ENCODE results near the gene KRTAP1-4.
A peak's percentile ranks its signal among the peaks of the same experiment; 100 is the strongest.
"Not testable (repeated sequence)": the region's sequence is repeated elsewhere in the genome, so short reads cannot be mapped to it uniquely, and the experiment has no call there.

KRTAP1-4 gene, protein sequence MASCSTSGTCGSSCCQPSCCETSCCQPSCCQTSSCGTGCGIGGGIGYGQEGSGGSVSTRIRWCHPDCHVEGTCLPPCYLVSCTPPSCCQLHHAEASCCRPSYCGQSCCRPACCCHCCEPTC

DNA sequence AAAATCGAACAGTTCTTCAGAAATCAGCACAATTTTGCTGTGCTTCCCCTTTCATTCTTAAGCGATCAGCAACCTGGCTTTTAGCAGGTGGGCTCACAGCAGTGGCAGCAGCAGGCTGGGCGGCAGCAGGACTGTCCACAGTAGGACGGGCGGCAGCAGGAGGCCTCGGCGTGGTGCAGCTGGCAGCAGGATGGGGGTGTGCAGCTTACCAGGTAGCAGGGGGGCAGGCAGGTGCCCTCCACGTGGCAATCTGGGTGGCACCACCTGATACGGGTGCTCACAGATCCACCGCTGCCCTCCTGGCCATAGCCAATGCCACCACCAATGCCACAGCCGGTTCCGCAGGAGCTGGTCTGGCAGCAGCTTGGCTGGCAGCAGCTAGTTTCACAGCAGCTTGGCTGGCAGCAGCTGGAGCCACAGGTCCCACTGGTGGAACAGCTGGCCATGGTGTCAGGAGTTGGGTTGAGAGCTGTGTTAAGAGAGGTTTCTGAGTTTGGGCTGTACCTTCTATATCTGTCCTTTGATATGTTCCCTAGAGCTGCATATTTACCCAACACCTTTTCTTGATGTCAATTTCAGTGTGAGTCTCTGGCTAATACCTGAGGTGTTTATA, at the start of gene KRTAP1-4:
KRTAP1-4 (minus strand) TSS at position 563 of the 613 bp plus-strand sequence; CDS start at position 446, 117 bp downstream.
- H3K4me1 ChIP-seq (ENCODE audit: control insufficient read depth, insufficient read depth, low read length): peaks cover 19% of the 10 kb centered on the region
- H3K9ac ChIP-seq (ENCODE audit: low read length): no peak within 1 kb of the TSS
- no peak within 1 kb of the TSS for H3K4me3 ChIP-seq (ENCODE audit: low read length)
- no peaks in the 10 kb centered on the region for H3K9me3 ChIP-seq (ENCODE audit: control insufficient read depth, low read length)
- H3K36me3 ChIP-seq (ENCODE audit: control insufficient read depth, insufficient read depth, low read length, severe bottlenecking): no peaks in the 10 kb centered on the region
- DNase-seq (ENCODE audit: low read depth): no peak
- no peaks in the 10 kb centered on the region for H3K27me3 ChIP-seq (replicated peaks; ENCODE audit: control insufficient read depth, insufficient read depth, low read length)

DNA sequence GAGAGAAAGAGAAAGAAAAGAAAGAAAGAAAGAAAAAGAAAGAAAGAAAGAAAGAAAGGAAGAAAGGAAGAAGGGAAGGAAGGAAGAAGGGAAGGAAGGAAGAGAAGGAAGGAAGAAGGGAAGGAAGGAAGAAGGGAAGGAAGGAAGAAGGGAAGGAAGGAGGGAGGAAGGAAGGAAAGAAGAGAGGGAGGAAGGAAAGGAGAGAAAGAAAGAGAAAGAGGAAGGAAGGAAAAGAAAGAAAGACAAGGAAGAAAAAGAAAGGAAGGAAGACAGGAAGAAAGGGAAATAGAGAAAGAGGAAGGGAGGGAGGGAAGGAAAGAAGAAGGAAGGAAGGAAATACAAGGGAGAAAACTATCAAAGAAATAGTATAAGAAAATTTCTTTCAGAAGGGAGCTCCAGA, 46.8 kb upstream of the KRTAP1-4 start:
- no peak for DNase-seq (ENCODE audit: low read depth)
- Histone ChIP-seq H3K9me3 (ENCODE audit: control insufficient read depth, low read length) (no peaks in the 10 kb centered on the region), H3K27me3 (replicated peaks; ENCODE audit: control insufficient read depth, insufficient read depth, low read length) (no peaks in the 10 kb centered on the region), H3K4me1 (ENCODE audit: control insufficient read depth, insufficient read depth, low read length) (no peaks in the 10 kb centered on the region), H3K4me3 (ENCODE audit: low read length) (no peak overlapping the region), H3K9ac (ENCODE audit: low read length) (no peak overlapping the region), H3K36me3 (ENCODE audit: control insufficient read depth, insufficient read depth, low read length, severe bottlenecking) (no peaks in the 10 kb centered on the region)

DNA sequence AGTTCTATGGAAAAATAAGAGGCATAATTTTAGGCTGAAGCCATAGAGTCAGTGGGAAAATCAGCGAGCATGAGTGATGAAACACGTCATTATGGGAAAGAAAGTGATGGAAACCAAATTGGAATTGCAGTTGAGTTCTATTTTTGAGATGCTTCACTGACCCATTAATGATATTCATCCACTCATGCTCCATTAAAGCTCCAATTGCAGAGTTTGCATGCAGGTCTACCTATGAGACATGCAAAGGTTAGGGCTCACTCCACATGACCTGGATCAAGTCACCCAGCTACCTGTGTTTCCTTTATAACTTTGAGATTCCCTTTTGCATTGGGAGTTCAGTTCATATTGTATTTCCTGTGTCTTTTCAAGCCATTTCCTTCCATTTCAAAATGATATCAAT, 43.7 kb upstream of the KRTAP1-4 start:
- H3K9me3 ChIP-seq (ENCODE audit: control insufficient read depth, low read length): no peaks in the 10 kb centered on the region
- H3K4me1 ChIP-seq (ENCODE audit: control insufficient read depth, insufficient read depth, low read length): no peaks in the 10 kb centered on the region
- H3K27me3 ChIP-seq (replicated peaks; ENCODE audit: control insufficient read depth, insufficient read depth, low read length): no peaks in the 10 kb centered on the region
- no peak overlapping the region for H3K4me3 ChIP-seq (ENCODE audit: low read length)
- no peaks in the 10 kb centered on the region for H3K36me3 ChIP-seq (ENCODE audit: control insufficient read depth, insufficient read depth, low read length, severe bottlenecking)
- DNase-seq (ENCODE audit: low read depth): no peak
- H3K9ac ChIP-seq (ENCODE audit: low read length): no peak overlapping the region

DNA sequence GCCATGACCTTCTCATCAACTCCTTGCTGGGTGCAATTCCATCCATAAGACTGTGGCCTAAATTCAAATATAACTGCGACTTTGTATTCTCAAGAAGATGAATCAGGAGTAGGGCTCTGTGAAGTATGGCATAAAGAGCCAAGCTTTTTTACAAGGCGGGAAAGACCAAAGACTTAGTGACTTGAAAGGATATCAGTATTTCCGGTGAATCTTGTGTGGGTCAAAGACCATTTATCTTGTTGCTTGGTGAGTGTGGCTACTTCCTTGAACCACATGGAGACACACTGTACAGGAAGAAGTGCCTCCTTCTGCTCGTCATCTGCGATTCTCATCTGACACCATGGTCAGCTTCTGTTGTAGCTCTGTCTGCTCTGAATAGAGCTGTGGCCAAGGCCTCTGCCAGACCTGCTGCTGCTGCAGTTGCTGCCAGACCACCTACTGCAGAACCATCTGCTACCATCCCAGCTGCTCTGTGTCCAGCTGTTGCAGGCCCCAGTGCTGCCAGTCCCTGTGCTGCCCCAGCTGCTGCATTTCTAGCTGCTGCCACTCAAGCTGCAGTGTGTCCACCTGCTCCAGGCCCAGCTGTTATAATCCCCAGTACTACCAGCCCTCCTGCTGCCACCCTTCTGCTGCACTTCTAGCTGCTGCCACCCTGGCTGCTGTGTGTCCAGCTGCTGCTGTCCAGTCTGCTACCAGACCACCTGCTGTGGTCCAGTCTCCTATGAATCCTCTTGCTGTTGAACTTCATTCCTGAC, 41.8 kb upstream of the KRTAP1-4 start:
- Histone ChIP-seq H3K4me1 (ENCODE audit: control insufficient read depth, insufficient read depth, low read length) (no peaks in the 10 kb centered on the region), H3K36me3 (ENCODE audit: control insufficient read depth, insufficient read depth, low read length, severe bottlenecking) (no peaks in the 10 kb centered on the region)
- no peak for DNase-seq (ENCODE audit: low read depth)

DNA sequence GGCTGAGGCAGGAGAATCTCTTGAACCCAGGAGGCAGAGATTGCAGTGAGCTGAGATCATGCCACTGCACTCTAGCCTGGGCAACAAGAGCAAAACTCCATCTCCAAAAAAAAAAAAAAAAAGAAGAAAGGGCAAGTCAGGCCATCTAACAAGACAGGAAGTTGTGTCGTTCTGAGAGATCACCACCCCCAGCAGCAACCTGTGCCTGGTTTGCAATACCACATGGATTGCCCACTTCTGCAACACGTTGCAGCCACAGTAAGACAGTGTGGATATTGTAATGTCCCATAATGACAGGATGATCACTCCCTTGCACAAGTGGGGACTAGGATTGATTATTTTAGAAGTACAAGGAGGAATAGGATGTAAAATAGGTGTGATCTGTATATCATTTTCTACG, 39.0 kb upstream of the KRTAP1-4 start:
- H3K36me3 ChIP-seq (ENCODE audit: control insufficient read depth, insufficient read depth, low read length, severe bottlenecking): no peaks in the 10 kb centered on the region
- no peak for DNase-seq (ENCODE audit: low read depth)

More for the DNA sequence above, 41.8 kb upstream of the KRTAP1-4 start:
- no peak overlapping the region for H3K9ac ChIP-seq (ENCODE audit: low read length)
- no peaks in the 10 kb centered on the region for H3K9me3 ChIP-seq (ENCODE audit: control insufficient read depth, low read length)
- H3K27me3 ChIP-seq (replicated peaks; ENCODE audit: control insufficient read depth, insufficient read depth, low read length): no peaks in the 10 kb centered on the region
- H3K4me3 ChIP-seq (ENCODE audit: low read length): no peak overlapping the region

DNA sequence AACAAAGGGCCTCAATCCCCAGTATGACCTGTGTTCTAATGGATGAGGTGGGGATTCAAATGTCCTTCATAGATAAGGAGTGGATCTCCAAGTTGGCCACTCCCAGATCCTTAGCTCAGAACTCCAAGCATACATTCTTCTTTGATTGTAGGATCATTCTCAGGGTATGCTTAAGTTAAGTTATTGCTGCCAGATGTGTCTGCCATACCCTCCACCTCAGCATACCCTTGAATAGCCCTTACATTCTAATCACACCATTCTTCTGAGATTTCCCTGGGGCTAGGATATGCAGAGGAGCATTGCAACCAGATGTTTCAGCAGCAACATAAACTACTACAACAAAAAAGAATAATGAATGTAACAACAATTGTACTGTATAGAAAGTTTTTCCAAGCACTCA, 37.3 kb upstream of the KRTAP1-4 start:
- peak; percentile 82 for DNase-seq (ENCODE audit: low read depth)
- Histone ChIP-seq H3K4me1 (ENCODE audit: control insufficient read depth, insufficient read depth, low read length) (peaks cover 6% of the 10 kb centered on the region), H3K9me3 (ENCODE audit: control insufficient read depth, low read length) (no peaks in the 10 kb centered on the region), H3K4me3 (ENCODE audit: low read length) (no peak overlapping the region), H3K36me3 (ENCODE audit: control insufficient read depth, insufficient read depth, low read length, severe bottlenecking) (no peaks in the 10 kb centered on the region), H3K27me3 (replicated peaks; ENCODE audit: control insufficient read depth, insufficient read depth, low read length) (no peaks in the 10 kb centered on the region), H3K9ac (ENCODE audit: low read length) (no peak overlapping the region)

More for the DNA sequence above, 39.0 kb upstream of the KRTAP1-4 start:
- Histone ChIP-seq H3K9ac (ENCODE audit: low read length) (no peak overlapping the region), H3K4me1 (ENCODE audit: control insufficient read depth, insufficient read depth, low read length) (no peaks in the 10 kb centered on the region), H3K9me3 (ENCODE audit: control insufficient read depth, low read length) (no peaks in the 10 kb centered on the region), H3K27me3 (replicated peaks; ENCODE audit: control insufficient read depth, insufficient read depth, low read length) (no peaks in the 10 kb centered on the region), H3K4me3 (ENCODE audit: low read length) (no peak overlapping the region)

DNA sequence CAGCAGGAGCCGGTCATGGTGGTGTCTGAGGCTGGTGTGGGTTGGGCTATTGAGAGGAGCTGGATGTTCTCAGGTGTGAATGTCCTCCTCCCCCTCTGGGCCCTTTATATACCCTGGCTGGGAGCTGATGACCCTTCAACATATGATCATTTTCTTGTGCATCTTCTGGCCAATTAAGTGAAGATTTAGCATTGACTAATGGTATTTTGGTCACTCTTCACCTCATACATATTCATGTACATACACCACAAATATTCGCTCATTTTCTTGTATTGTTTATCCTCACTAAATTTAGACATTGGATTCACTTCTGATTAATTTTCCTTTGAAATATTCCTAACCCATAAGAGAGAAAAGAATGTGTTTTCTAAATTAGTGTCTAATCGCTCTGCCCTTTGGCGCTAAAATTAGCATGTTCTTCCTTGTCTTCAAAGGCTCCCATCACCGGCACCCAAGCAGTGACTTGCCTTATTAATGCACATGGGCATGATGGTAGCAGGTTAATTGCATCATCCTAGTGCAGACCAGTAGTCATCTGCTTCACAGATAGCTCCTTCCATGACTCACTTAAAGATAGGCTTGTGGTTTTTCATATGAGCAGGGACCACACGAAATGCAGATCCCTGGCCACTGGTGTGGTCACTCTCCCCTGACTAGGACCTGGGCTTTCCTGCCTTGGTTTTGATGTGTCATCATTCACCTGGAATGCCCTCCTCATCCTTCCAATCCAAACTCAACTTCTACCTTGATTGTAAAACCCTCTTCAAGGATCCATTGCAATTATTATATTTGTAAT, 36.0 kb upstream of the KRTAP1-4 start, which contains the start of gene KRTAP2-4:
KRTAP2-4 (minus strand) TSS at position 51 of the 796 bp plus-strand sequence; CDS start at position 17, 34 bp downstream.
- H3K27me3 ChIP-seq (replicated peaks; ENCODE audit: control insufficient read depth, insufficient read depth, low read length): no peaks in the 10 kb centered on the region
- H3K4me3 ChIP-seq (ENCODE audit: low read length): no peak within 1 kb of the TSS
- H3K36me3 ChIP-seq (ENCODE audit: control insufficient read depth, insufficient read depth, low read length, severe bottlenecking): no peaks in the 10 kb centered on the region
- H3K9ac ChIP-seq (ENCODE audit: low read length): no peak within 1 kb of the TSS
- H3K4me1 ChIP-seq (ENCODE audit: control insufficient read depth, insufficient read depth, low read length): peaks cover 18% of the 10 kb centered on the region
- DNase-seq (ENCODE audit: low read depth): peak; percentile 57
- no peaks in the 10 kb centered on the region for H3K9me3 ChIP-seq (ENCODE audit: control insufficient read depth, low read length)

DNA sequence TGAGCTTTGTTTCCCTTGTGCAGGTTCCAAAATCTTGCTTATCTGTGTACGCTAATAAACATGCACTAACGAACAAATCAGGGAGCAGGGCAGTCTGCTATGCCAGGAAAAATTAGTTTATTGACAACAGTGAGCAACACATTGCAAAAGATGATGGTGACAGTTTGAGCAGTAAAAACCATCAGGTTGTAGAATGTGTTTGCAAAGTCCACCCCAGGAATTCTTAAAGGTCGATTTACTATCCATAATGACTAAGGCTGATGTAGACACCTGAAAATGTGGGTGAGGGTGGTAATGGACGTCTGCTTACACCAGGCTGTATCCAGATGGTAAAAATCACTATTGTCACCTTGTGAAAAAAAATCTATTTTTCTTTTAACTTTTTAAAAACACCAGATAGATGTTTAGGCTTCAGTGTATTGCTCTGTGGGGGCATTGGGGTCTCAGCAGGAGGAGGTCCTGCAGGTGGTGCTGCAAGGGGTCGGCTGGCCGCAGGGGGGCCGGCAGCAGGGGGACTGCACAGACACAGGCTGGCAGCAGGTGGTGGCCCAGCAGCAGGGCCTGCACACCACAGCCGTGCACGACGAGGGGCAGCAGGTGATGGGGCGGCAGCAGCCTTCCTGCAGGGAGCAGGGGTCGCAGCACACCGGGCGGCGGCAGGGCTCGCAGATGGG, 35.2 kb upstream of the KRTAP1-4 start:
- H3K27me3 ChIP-seq (replicated peaks; ENCODE audit: control insufficient read depth, insufficient read depth, low read length); H3K36me3 ChIP-seq (ENCODE audit: control insufficient read depth, insufficient read depth, low read length, severe bottlenecking); DNase-seq (ENCODE audit: low read depth); H3K9ac ChIP-seq (ENCODE audit: low read length); H3K4me3 ChIP-seq (ENCODE audit: low read length); H3K9me3 ChIP-seq (ENCODE audit: control insufficient read depth, low read length): not testable (repeated sequence)
- H3K4me1 ChIP-seq (ENCODE audit: control insufficient read depth, insufficient read depth, low read length): peaks cover 26% of the 10 kb centered on the region

DNA sequence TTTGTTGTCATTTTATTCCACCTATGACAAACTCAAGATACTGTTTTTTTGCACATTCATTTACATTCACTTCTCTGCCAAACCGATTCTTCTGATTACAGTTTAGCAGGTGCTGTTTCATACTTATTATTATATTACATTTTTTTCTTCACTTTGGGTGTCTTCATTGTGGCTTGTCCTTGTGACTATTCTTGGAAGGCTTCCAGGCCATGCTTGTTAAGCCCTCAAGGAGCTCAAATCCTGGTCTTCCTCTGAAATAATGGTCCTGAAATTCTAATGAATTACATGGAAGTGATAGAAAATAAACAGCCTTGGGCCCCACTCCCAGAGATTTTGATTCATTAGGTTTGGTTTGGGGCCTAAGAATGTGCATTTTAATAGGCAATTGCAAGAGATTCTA, 34.3 kb upstream of the KRTAP1-4 start:
- no peak for DNase-seq (ENCODE audit: low read depth)
- H3K36me3 ChIP-seq (ENCODE audit: control insufficient read depth, insufficient read depth, low read length, severe bottlenecking): no peaks in the 10 kb centered on the region
- H3K9me3 ChIP-seq (ENCODE audit: control insufficient read depth, low read length): no peaks in the 10 kb centered on the region
- no peak overlapping the region for H3K4me3 ChIP-seq (ENCODE audit: low read length)
- no peaks in the 10 kb centered on the region for H3K27me3 ChIP-seq (replicated peaks; ENCODE audit: control insufficient read depth, insufficient read depth, low read length)
- no peak overlapping the region for H3K9ac ChIP-seq (ENCODE audit: low read length)
- peaks cover 33% of the 10 kb centered on the region for H3K4me1 ChIP-seq (ENCODE audit: control insufficient read depth, insufficient read depth, low read length)

DNA sequence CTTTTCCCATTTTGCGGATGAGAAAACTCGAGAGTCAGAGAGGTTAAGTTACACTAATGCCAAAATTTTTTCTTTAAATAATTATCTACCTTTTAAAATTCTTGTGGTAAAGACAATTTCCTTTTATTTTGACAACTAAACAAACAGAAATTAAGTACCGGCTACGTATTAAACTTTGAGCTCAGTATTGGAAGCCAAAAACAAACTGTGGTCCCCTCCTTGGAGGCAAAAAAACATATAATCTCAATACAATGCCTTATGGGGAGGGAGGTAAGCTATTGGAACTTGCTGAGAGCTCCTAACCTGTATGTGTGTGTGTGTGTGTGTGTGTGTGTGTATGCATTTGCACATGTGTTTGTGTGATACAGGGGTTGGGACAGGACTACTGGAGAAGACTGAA, 33.5 kb upstream of the KRTAP1-4 start:
- H3K9me3 ChIP-seq (ENCODE audit: control insufficient read depth, low read length): no peaks in the 10 kb centered on the region
- no peak overlapping the region for H3K4me3 ChIP-seq (ENCODE audit: low read length)
- DNase-seq (ENCODE audit: low read depth): no peak
- H3K4me1 ChIP-seq (ENCODE audit: control insufficient read depth, insufficient read depth, low read length): peaks cover 41% of the 10 kb centered on the region
- H3K9ac ChIP-seq (ENCODE audit: low read length): no peak overlapping the region
- H3K36me3 ChIP-seq (ENCODE audit: control insufficient read depth, insufficient read depth, low read length, severe bottlenecking): no peaks in the 10 kb centered on the region
- no peaks in the 10 kb centered on the region for H3K27me3 ChIP-seq (replicated peaks; ENCODE audit: control insufficient read depth, insufficient read depth, low read length)

All from adipocyte (in vitro differentiated cells).